T-helper 2 cell (primary cell): ENCODE data around the gene ING2.
"Not testable (repeated sequence)": the region's sequence is repeated elsewhere in the genome, so short reads cannot be mapped to it uniquely, and the experiment has no call there.

ENCODE experiments used
- DNase-seq, 5 experiments: peaks; one replicate each; pipeline versions ENCODE4 v3.0.0 to v3.0.0-alpha.2; 2012 to 2022
- total RNA-seq, 2 donors: gene quantifications; one replicate each; lab custom pipeline; 2026; lab: John Stamatoyannopoulos, UW

The ING2 gene
- total RNA-seq, result 13.4 to 14.1 reads per million in 2 donors

- peak in 3 of 5 experiments; percentile 80 to 85 (median 83) for DNase-seq
Measured at GRCh38 chr4:183504930-183505610, at the start of gene ING2. Gene ING2, plus strand, starts transcription at chr4:183505058. Its CDS starts 138 bp downstream, at chr4:183505196.

DNA sequence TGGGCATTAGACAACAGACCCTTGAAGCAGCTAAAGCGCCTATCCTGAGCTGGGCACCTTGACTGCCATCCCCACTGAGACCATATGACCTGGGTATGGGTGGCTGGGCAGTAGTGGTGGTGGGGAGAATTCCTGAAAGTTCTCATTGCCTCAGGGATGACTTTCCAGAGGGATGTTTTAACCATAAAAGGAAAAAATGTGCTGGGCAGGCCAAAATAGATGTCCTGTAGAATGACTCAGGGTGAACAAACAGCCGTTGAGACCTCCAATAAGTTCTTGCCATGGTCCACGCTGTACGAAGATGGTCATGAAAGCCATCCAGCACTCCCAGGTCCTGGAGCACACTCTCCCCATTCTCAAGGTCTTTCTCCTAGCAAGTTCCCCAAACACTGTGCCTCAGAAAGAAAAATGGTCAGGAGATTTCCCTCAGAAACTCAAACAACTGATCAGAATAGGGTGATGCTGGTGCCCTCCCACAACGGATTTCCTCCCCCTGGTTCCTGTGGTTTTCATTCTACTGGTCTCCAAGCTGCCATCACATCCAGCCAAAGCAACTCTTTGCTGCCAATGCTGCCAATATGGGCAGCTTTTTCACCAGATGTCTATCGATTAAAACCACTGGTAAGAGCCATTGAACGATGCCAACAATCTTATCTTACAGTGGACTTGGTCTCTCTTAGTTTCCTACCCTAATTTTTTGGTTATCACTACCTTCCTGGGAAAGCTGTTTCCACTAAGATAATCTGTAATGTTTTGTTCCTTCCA lies 49.2 kb upstream of the ING2 start:
- DNase-seq, result peak in 1 of 5 experiments; percentile 59

- no peak for DNase-seq
Measured at GRCh38 chr4:183458005-183458404, 46.9 kb upstream of the ING2 start.

GRCh38 chr4:183463903-183464619 lies 40.8 kb upstream of the ING2 start:
- DNase-seq, result not testable (repeated sequence)

GRCh38 chr4:183465879-183466278 lies 39.0 kb upstream of the ING2 start:
- not testable (repeated sequence) for DNase-seq

DNA sequence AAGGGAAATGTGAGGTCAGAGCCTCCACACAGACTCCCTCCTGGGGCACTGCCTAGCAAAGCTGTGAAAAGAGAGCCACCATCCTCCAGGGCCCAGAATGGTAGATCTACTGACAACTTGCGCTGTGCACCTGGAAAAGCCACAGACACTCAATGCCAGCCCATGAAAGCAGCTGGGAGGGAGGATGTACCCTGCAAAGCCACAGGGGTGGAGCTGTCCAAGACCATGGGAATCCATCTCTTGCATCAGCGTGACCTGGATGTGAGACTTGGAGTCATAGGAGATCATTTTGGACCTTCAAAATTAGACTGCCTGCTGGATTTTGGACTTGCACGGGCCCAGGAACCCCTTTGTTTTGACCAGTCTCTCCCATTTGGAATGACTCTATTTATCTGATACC lies 37.6 kb upstream of the ING2 start:
- no peak for DNase-seq

GRCh38 chr4:183468210-183469095 lies 36.4 kb upstream of the ING2 start:
- DNase-seq, result no peak

DNA sequence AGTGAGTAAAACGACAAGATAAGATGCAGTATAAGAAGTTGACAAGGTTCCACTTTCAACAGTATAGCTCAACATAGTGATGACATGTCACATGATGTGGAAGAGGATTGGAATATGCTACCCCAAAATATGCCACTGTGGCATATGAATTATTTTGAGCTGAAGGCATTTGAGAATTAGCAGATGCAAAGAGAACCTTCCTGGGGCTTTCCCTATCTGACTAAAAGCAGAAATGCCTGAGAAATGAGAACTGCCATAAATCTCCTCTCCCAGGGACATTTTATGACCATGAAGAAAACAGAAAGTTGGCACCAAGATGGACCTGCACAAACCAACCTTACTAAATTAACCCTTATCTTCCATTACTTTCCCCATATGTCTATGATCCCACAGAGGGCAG lies 35.6 kb upstream of the ING2 start:
- no peak for DNase-seq

- DNase-seq, result no peak
Measured at GRCh38 chr4:183469936-183470335, 34.9 kb upstream of the ING2 start.

GRCh38 chr4:183470821-183471220 lies 34.0 kb upstream of the ING2 start:
- DNase-seq, result no peak

- DNase-seq, result peak; percentile 46 to 72 (median 58)
Measured at GRCh38 chr4:183471946-183472708, 32.7 kb upstream of the ING2 start.

GRCh38 chr4:183478123-183478522 lies 26.7 kb upstream of the ING2 start:
- DNase-seq, result no peak

DNA sequence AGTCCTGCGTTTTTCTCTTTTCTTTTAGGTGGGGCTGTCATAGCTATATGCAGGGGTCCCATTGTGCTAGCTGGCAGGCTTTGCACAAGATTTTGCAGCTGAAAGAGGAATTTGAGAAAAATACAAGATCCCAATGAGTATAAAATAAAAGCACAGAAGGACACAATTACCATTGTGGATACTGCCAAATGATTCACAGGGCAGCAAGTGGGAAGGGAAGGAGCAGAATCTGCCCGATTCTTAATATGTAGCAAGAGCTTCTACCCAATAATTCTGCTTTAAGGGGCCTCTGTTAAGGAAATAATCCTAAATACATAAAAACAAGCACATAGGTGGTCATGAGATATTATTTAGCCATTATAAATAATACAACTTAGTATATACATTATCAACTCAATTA lies 25.9 kb upstream of the ING2 start:
- DNase-seq, result no peak

DNA sequence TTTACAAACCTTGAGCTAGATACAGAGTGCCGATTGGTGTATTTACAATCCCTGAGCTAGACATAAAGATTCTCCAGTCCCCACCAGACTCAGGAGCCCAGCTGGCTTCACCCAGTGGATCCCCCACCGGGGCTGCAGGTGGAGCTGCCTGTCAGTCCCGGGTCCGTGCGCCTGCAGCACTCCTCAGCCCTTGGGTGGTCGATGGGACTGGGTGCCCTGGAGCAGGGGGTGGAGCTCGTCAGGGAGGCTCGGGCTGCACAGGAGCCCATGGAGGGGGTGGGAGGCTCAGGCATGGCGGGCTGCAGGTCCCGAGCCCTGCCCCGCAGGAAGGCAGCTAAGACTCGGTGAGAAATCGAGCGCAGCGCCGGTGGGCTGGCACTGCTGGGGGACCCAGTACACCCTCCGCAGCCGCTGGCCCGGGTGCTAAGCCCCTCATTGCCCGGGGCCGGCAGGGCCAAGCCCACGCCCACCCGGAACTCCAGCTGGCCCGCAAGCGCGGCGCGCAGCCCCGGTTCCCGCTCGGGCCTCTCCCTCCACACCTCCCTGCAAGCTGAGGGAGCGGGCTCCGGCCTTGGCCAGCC lies 22.3 kb upstream of the ING2 start:
- DNase-seq, result not testable (repeated sequence)

DNA sequence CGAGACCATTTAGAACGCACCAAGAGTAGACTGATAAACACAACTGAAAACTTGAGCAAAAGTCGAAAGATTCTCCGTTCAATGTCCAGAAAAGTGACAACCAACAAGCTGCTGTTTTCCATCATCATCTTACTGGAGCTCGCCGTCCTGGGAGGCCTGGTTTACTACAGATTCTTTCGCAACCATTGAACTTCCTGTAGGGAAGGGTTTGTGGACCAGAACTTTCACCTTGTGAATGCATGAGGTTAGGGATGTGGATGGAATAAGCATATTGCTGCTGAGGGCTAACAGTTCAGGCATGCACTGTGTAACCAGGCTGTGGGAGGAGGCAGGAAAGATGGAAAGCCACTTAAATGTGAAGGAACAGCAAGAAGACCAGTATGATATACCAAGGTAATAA lies 20.9 kb upstream of the ING2 start:
- no peak for DNase-seq

GRCh38 chr4:183485411-183486160 lies 19.3 kb upstream of the ING2 start:
- DNase-seq, result no peak

DNA sequence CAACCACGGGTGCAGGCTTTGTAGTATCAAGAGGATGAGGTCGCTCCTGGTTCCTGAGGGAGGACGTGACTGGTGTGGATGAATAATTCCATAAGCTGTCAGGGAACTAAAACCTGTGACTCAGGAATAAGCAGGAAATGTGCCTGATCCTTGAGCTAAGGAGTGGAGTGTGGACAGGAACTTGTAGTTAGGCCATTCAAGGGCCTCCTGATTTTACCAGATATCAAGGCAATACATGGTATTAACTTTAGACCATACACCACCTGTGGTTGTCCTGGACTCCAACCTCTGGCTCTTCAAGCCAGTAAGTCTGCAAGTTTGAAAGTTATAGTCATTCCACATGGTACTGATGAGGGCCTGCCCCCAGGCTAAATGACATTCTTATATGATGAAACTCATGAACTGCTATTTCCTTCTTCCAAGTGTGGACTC lies 12.1 kb upstream of the ING2 start:
- DNase-seq, result no peak

DNA sequence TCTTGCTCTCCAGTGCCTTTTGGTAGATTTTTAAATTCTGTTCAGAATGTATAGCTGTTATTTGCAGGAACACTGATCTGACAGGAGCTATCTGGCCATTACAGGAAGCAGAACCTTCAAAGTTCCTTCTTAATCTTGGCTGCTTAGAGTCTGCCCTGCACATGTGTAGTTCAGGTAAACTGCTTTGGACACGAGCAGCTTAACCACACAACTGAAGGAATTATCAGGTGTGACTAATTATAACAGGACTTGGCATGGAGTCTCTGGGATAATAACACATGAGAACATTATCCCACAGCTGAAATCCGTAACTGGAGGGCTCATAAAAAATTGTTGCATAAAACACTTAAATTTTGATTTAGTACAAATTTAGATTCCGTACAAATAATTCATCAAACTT lies 11.6 kb upstream of the ING2 start:
- DNase-seq, result no peak

- no peak for DNase-seq
Measured at GRCh38 chr4:183495184-183495583, 9.7 kb upstream of the ING2 start.

- DNase-seq, result peak in 1 of 5 experiments; percentile 9
Measured at GRCh38 chr4:183499389-183499788, 5.5 kb upstream of the ING2 start.
